NCI-H526 (cell line): ENCODE measurements around the gene HIGD1A.

Experiments
- DNase-seq, 2 experiments: peaks; one replicate each; lab custom pipeline; 2025; lab: John Stamatoyannopoulos, UW

The HIGD1A gene

GRCh38 chr3:42804106-42804830, at the start of gene HIGD1A:
HIGD1A (minus strand) TSS chr3:42804490; CDS start chr3:42794253, 10,237 bp downstream.
- DNase-seq: peak; percentile 84 to 98

- peak in 1 of 2 experiments; percentile 26 for DNase-seq
These were observed 49.5 kb upstream of the HIGD1A start for GRCh38 chr3:42853739-42854302.

GRCh38 chr3:42853056-42853455, 48.8 kb upstream of the HIGD1A start:
- no peak for DNase-seq

GRCh38 chr3:42852441-42852840, 48.2 kb upstream of the HIGD1A start:
- no peak for DNase-seq

GRCh38 chr3:42851228-42851834, 47.0 kb upstream of the HIGD1A start:
- DNase-seq: no peak

- no peak for DNase-seq
These were observed 46.0 kb upstream of the HIGD1A start for GRCh38 chr3:42850263-42850662.

GRCh38 chr3:42849017-42849416, 44.7 kb upstream of the HIGD1A start:
- no peak for DNase-seq

- DNase-seq: no peak
These were observed 43.4 kb upstream of the HIGD1A start for GRCh38 chr3:42847731-42848130.

GRCh38 chr3:42846685-42847522, 42.6 kb upstream of the HIGD1A start:
- no peak for DNase-seq

- no peak for DNase-seq
These were observed 40.5 kb upstream of the HIGD1A start for GRCh38 chr3:42844815-42845214.

GRCh38 chr3:42844412-42844713, 40.1 kb upstream of the HIGD1A start:
- DNase-seq: no peak

GRCh38 chr3:42843713-42844411, 39.6 kb upstream of the HIGD1A start:
- no peak for DNase-seq

- no peak for DNase-seq
These were observed 37.0 kb upstream of the HIGD1A start for GRCh38 chr3:42841332-42841731.

- DNase-seq: peak; percentile 58 to 76
These were observed 35.3 kb upstream of the HIGD1A start for GRCh38 chr3:42839616-42840015.

GRCh38 chr3:42838571-42838970, 34.3 kb upstream of the HIGD1A start:
- no peak for DNase-seq

GRCh38 chr3:42836150-42837123, 32.1 kb upstream of the HIGD1A start:
- no peak for DNase-seq

- DNase-seq: peak; percentile 37 to 80
These were observed 27.0 kb upstream of the HIGD1A start for GRCh38 chr3:42831321-42831713.

- peak in 1 of 2 experiments; percentile 26 for DNase-seq
These were observed 26.4 kb upstream of the HIGD1A start for GRCh38 chr3:42830437-42831320.

GRCh38 chr3:42829628-42830436, 25.5 kb upstream of the HIGD1A start:
- DNase-seq: no peak
